Testis (tissue), 3 donors: ENCODE measurements around the gene KLRC4. TPM values are rescaled to one million over a fixed set of nuclear protein-coding genes. Genes with fewer than 3 reads are reported as not detected.
"Not testable (repeated sequence)": the region's sequence is repeated elsewhere in the genome, so short reads cannot be mapped to it uniquely, and the experiment has no call there.

Experiments
- DNase-seq: peaks from one replicate; pipeline ENCODE4 v3.0.0-alpha.2; 2019
- H3K27ac ChIP-seq, 2 donors: fragments of 200-600 bp; sonication (generic); one replicate each; pipeline ENCODE4 v1.5.1; 2019
- H3K27me3 ChIP-seq: fragments of 200-600 bp; sonication (generic); one replicate; pipeline ENCODE4 v1.5.1; 2019
- H3K36me3 ChIP-seq: fragments of 200-600 bp; sonication (generic); one replicate; pipeline ENCODE4 v1.5.1; 2017; ENCODE audit warnings: low read depth; ENCODE audit errors: missing control alignments
- H3K4me1 ChIP-seq: fragments of 200-600 bp; sonication (generic); one replicate; pipeline ENCODE4 v1.5.1; 2019
- H3K4me3 ChIP-seq, 2 donors: fragments of 200-600 bp; sonication (generic); one replicate each; pipeline ENCODE4 v1.5.1; 2017 to 2019
- H3K9me3 ChIP-seq: fragments of 200-600 bp; sonication (generic); one replicate; pipeline ENCODE4 v1.5.1; 2017
- CTCF ChIP-seq, 3 experiments: fragments of 450-650 bp in 2 of 3; fragments of 200-600 bp in 1 of 3; sonication (generic) in 1 of 3; IDR thresholded peaks; one replicate each; pipeline ENCODE4 v1.5.1; 2016 to 2019; ENCODE audit warnings: antibody characterized with exemption in 3 of 3, mild to moderate bottlenecking in 2 of 3, moderate library complexity in 1 of 3
- POLR2A ChIP-seq: fragments of 450-650 bp; IDR thresholded peaks from one replicate; pipeline ENCODE4 v1.6.1; 2017; ENCODE audit warnings: antibody characterized with exemption, mild to moderate bottlenecking, moderate library complexity
- WGBS, 2 donors: methylation state at CpG; one replicate each; pipeline ENCODE4 v1.1.5; 2018; 5-methylcytosine and 5-hydroxymethylcytosine counted together
- intact Hi-C: fragments of 100-400 bp; cut with DNase I; formaldehyde crosslinking; loops from one replicate; pipeline ENCODE4 v1.15.1; 2023; ENCODE audit warnings: low total_unique reads
- polyA plus RNA-seq: library from polyadenylated mRNA; stranded (reverse); fragments of 350-450 nt; fragmentation: Illumina TruSeq; extraction: RNeasy Lipid Tissue Mini Kit (QIAGEN cat#74804); gene quantifications from one replicate; pipeline ENCODE4 v1.2.3, GENCODE V29; 2014; ENCODE audit warnings: low read depth, low replicate concordance; ENCODE audit not compliant: insufficient read depth
- total RNA-seq, 2 donors: library from RNA; depleted of rRNA; stranded (reverse); fragments of >200 nt; gene quantifications; one replicate each; pipeline ENCODE4 v1.2.3, GENCODE V29; 2016

The KLRC4 gene
- total and polyA plus RNA-seq, 3 donors from 2014 or later, result not detected

GRCh38 chr12:10400829-10401228 lies 8.7 kb downstream of the KLRC4 start:
- Histone ChIP-seq H3K27ac (no peak overlapping the region), H3K9me3 (no peaks in the 10 kb centered on the region), H3K27me3 (no peaks in the 10 kb centered on the region), H3K4me3 (no peak overlapping the region), H3K4me1 (no peaks in the 10 kb centered on the region), H3K36me3 (no peaks in the 10 kb centered on the region)
- TF ChIP-seq CTCF (IDR thresholded peaks at IDR 0.05) (no peak), POLR2A (no peak)
- intact Hi-C loops, result no loop called here
- DNase-seq, result no peak

GRCh38 chr12:10398168-10398567 lies 11.4 kb downstream of the KLRC4 start:
- H3K27ac ChIP-seq, result no peak overlapping the region
- 88 to 89% methylated on average over 2 of the region's 2 CpGs for WGBS, 2 donors
- no peaks in the 10 kb centered on the region for H3K27me3 ChIP-seq
- H3K4me3 ChIP-seq, result no peak overlapping the region
- no peaks in the 10 kb centered on the region for H3K9me3 ChIP-seq
- no peak for TF ChIP-seq CTCF (IDR thresholded peaks at IDR 0.05)
- no peak for TF ChIP-seq POLR2A
- H3K36me3 ChIP-seq, result no peaks in the 10 kb centered on the region
- intact Hi-C loops, result no loop called here
- DNase-seq, result no peak
- no peaks in the 10 kb centered on the region for H3K4me1 ChIP-seq

- Histone ChIP-seq H3K4me1 (no peaks in the 10 kb centered on the region), H3K36me3 (no peaks in the 10 kb centered on the region), H3K9me3 (no peaks in the 10 kb centered on the region), H3K27me3 (no peaks in the 10 kb centered on the region), H3K4me3 (no peak overlapping the region), H3K27ac (no peak overlapping the region)
- no peak for DNase-seq
- no peak for TF ChIP-seq POLR2A
- no peak for TF ChIP-seq CTCF (IDR thresholded peaks at IDR 0.05)
- WGBS, 2 donors, result 43 to 63% methylated on average over 2 of the region's 2 CpGs
- intact Hi-C loops, result no loop called here
These were observed 12.3 kb downstream of the KLRC4 start for GRCh38 chr12:10397296-10397695.

- DNase-seq, H3K4me1 ChIP-seq, H3K27ac ChIP-seq, H3K36me3 ChIP-seq, H3K4me3 ChIP-seq, H3K9me3 ChIP-seq, intact Hi-C loops, H3K27me3 ChIP-seq: not testable (repeated sequence)
- WGBS, 2 donors, result 60 to 65% methylated on average over 15 of the region's 15 CpGs
These were observed 13.4 kb downstream of the KLRC4 start for GRCh38 chr12:10396176-10396575.

GRCh38 chr12:10395390-10395998 lies 14.1 kb downstream of the KLRC4 start:
- Histone ChIP-seq H3K4me3 (no peak overlapping the region), H3K36me3 (no peaks in the 10 kb centered on the region), H3K27ac (no peak overlapping the region), H3K27me3 (no peaks in the 10 kb centered on the region), H3K4me1 (no peaks in the 10 kb centered on the region), H3K9me3 (no peaks in the 10 kb centered on the region)
- TF ChIP-seq CTCF (IDR thresholded peaks at IDR 0.05), result no peak
- no peak for TF ChIP-seq POLR2A
- 37 to 49% methylated on average over 6 of the region's 6 CpGs for WGBS, 2 donors
- DNase-seq, result no peak
- intact Hi-C loops, result no loop called here

GRCh38 chr12:10394531-10395152 lies 14.9 kb downstream of the KLRC4 start:
- not testable (repeated sequence) for H3K27ac ChIP-seq, H3K36me3 ChIP-seq
- WGBS, 2 donors, result 65 to 74% methylated on average over 11 of the region's 11 CpGs

More at GRCh38 chr12:10394531-10395152, 14.9 kb downstream of the KLRC4 start:
- DNase-seq, H3K4me1 ChIP-seq, H3K9me3 ChIP-seq, intact Hi-C loops, H3K27me3 ChIP-seq, H3K4me3 ChIP-seq: not testable (repeated sequence)
